GM19455 (cell line): ENCODE results near the gene MSH3.

Experiments used
- ATAC-seq: cut with Tn5 transposase; IDR thresholded peaks from one replicate; pipeline ENCODE4 v1.9.1; 2021; ENCODE audit not compliant: unreplicated experiment

MSH3 gene

GRCh38 chr5:80654391-80655230 is at the start of gene MSH3, which contains the start of gene DHFR:
Gene MSH3 (plus strand): TSS chr5:80654652. CDS start chr5:80654728, 76 bp downstream.
Gene DHFR (minus strand): TSS chr5:80654983. CDS start chr5:80654489, 494 bp downstream.
- peak; percentile 40 for ATAC-seq

- no peak for ATAC-seq
Observed at GRCh38 chr5:80607343-80607742, 47.1 kb upstream of the MSH3 start.

GRCh38 chr5:80607832-80608231 is 46.6 kb upstream of the MSH3 start:
- peak; percentile 84 for ATAC-seq

- no peak for ATAC-seq
Observed at GRCh38 chr5:80608731-80609130, 45.7 kb upstream of the MSH3 start.

GRCh38 chr5:80609692-80610091 is 44.8 kb upstream of the MSH3 start:
- ATAC-seq, result no peak

GRCh38 chr5:80615266-80615914 is 39.1 kb upstream of the MSH3 start:
- no peak for ATAC-seq

- no peak for ATAC-seq
Observed at GRCh38 chr5:80618438-80618837, 36.0 kb upstream of the MSH3 start.

- no peak for ATAC-seq
Observed at GRCh38 chr5:80619086-80619485, 35.4 kb upstream of the MSH3 start.

- no peak for ATAC-seq
Observed at GRCh38 chr5:80620211-80620610, 34.2 kb upstream of the MSH3 start.

- ATAC-seq, result no peak
Observed at GRCh38 chr5:80622756-80623155, 31.7 kb upstream of the MSH3 start.

GRCh38 chr5:80623999-80624398 is 30.5 kb upstream of the MSH3 start:
- ATAC-seq, result no peak

- no peak for ATAC-seq
Observed at GRCh38 chr5:80625230-80625629, 29.2 kb upstream of the MSH3 start.

- ATAC-seq, result no peak
Observed at GRCh38 chr5:80629281-80629680, 25.2 kb upstream of the MSH3 start.

GRCh38 chr5:80631278-80632259 is 22.9 kb upstream of the MSH3 start:
- no peak for ATAC-seq

GRCh38 chr5:80632700-80633099 is 21.8 kb upstream of the MSH3 start:
- ATAC-seq, result no peak

GRCh38 chr5:80634193-80634592 is 20.3 kb upstream of the MSH3 start:
- ATAC-seq, result no peak

- ATAC-seq, result no peak
Observed at GRCh38 chr5:80641353-80641752, 13.1 kb upstream of the MSH3 start.

GRCh38 chr5:80644900-80645299 is 9.6 kb upstream of the MSH3 start:
- ATAC-seq, result no peak

GRCh38 chr5:80646926-80647325 is 7.5 kb upstream of the MSH3 start:
- ATAC-seq, result no peak

- no peak for ATAC-seq
Observed at GRCh38 chr5:80653502-80653901, 950 bp upstream of the MSH3 start.

- peak; percentile 0 for ATAC-seq
Observed at GRCh38 chr5:80654054-80654390, 430 bp upstream of the MSH3 start.
